Endodermal cell (in vitro differentiated cells): ENCODE data around the gene GALNT12. TPM values are rescaled to one million over a fixed set of nuclear protein-coding genes. Genes with fewer than 3 reads are reported as not detected.

Experiments
- DNase-seq: peaks from one replicate; pipeline ENCODE4 v3.0.0-alpha.2; 2017
- H3K27ac ChIP-seq: 2 replicates; pipeline ENCODE4 v1.5.1; 2013; ENCODE audit warnings: mild to moderate bottlenecking, low read depth, low read length, moderate library complexity
- H3K27me3 ChIP-seq: 2 replicates; pipeline ENCODE4 v1.6.1; 2013; ENCODE audit warnings: mild to moderate bottlenecking, low read length, moderate library complexity; ENCODE audit not compliant: insufficient read depth, control insufficient read depth, poor library complexity, severe bottlenecking
- H3K36me3 ChIP-seq: 2 replicates; pipeline ENCODE4 v1.7.0; 2013; ENCODE audit warnings: mild to moderate bottlenecking, low read length, moderate library complexity; ENCODE audit not compliant: control insufficient read depth, insufficient read depth
- H3K4me1 ChIP-seq: one replicate; pipeline ENCODE4 v1.7.0; 2013; ENCODE audit warnings: low read length; ENCODE audit not compliant: control insufficient read depth, insufficient read depth
- H3K4me3 ChIP-seq: 2 replicates; pipeline ENCODE4 v1.5.1; 2013; ENCODE audit warnings: mild to moderate bottlenecking, low read length, moderate library complexity
- H3K9ac ChIP-seq: 2 replicates; pipeline ENCODE4 v1.6.1; 2013; ENCODE audit warnings: mild to moderate bottlenecking, low read length, moderate library complexity; ENCODE audit not compliant: poor library complexity, severe bottlenecking; ENCODE audit errors: extremely low read depth
- H3K9me3 ChIP-seq: 2 replicates; pipeline ENCODE4 v1.6.1; 2013; ENCODE audit warnings: mild to moderate bottlenecking, low read length, moderate library complexity; ENCODE audit not compliant: control insufficient read depth
- H3K27ac Mint-ChIP-seq: 2 replicates; pipeline ENCODE4 v1.8.0; 2020; ENCODE audit warnings: mixed read lengths
- H3K27me3 Mint-ChIP-seq: 2 replicates; pipeline ENCODE4 v1.8.0; 2021; ENCODE audit warnings: mild to moderate bottlenecking, mixed read lengths; ENCODE audit not compliant: insufficient read depth
- H3K36me3 Mint-ChIP-seq: 2 replicates; pipeline ENCODE4 v1.8.0; 2020; ENCODE audit warnings: low read depth, mixed read lengths
- H3K4me1 Mint-ChIP-seq: 2 replicates; pipeline ENCODE4 v1.8.0; 2020; ENCODE audit warnings: mixed read lengths
- H3K4me3 Mint-ChIP-seq: 2 replicates; pipeline ENCODE4 v1.8.0; 2020; ENCODE audit warnings: mild to moderate bottlenecking, moderate library complexity, mixed read lengths
- H3K9me3 Mint-ChIP-seq: 2 replicates; pipeline ENCODE4 v1.8.0; 2020; ENCODE audit warnings: mild to moderate bottlenecking, mixed read lengths
- CTCF ChIP-seq: fragments of 200-600 bp; sonication (generic); conservative IDR thresholded peaks from 2 replicates; pipeline ENCODE4 v1.5.0; 2021; ENCODE audit warnings: antibody characterized with exemption, mild to moderate bottlenecking
- WGBS, 2 experiments: methylation state at CpG; one replicate each; pipeline versions ENCODE4 v1.1.5 to v1.1.7; 2013; ENCODE audit warnings: missing lambda C conversion rate in 2 of 2, mixed read lengths in 1 of 2; ENCODE audit not compliant: insufficient coverage in 1 of 2, insufficient read length in 1 of 2; 5-methylcytosine and 5-hydroxymethylcytosine counted together
- total RNA-seq, 2 donors: library from RNA; stranded (reverse); fragmentation: NEBNext Ultra II Directional in 1 of 2; extraction: Animal tissue kit (Norgen Biotek cat#: 25700) in 1 of 2; gene quantifications; 2 replicates in 1 of 2; 3 replicates in 1 of 2; pipeline ENCODE4 v1.2.1, GENCODE V29; 2021

The GALNT12 gene
- total RNA-seq, 2 donors from 2014 or later, result 24.0 to 56.3 TPM

GRCh38 chr9:98795970-98796363, 11.5 kb upstream of the GALNT12 start:
- no peaks in the 10 kb centered on the region for H3K36me3 ChIP-seq
- no peak for TF ChIP-seq CTCF
- H3K9me3 ChIP-seq, result peaks cover 11% of the 10 kb centered on the region
- WGBS, 2 experiments, result 0% methylated on average over 12 to 48 of the region's 48 CpGs
- no peak overlapping the region for H3K27ac Mint-ChIP-seq
- peak; percentile 72 for DNase-seq
- peak overlapping the region; percentile 86 for H3K4me3 ChIP-seq
- no peak overlapping the region for H3K27ac ChIP-seq
- peaks cover 18% of the 10 kb centered on the region for H3K4me1 ChIP-seq
- peaks cover 15% of the 10 kb centered on the region for H3K9me3 Mint-ChIP-seq
- peaks cover 24% of the 10 kb centered on the region for H3K27me3 ChIP-seq
- peaks cover 8% of the 10 kb centered on the region for H3K36me3 Mint-ChIP-seq
- peaks cover 53% of the 10 kb centered on the region for H3K27me3 Mint-ChIP-seq
- H3K9ac ChIP-seq, result no peak overlapping the region
- H3K4me1 Mint-ChIP-seq, result peaks cover 36% of the 10 kb centered on the region
- H3K4me3 Mint-ChIP-seq, result peak overlapping the region; percentile 61

GRCh38 chr9:98796364-98797101, 10.9 kb upstream of the GALNT12 start, which contains the start of gene ANKS6:
Gene ANKS6 (minus strand): TSS chr9:98796555. CDS start chr9:98796491, 64 bp downstream.
- no peak within 1 kb of the TSS for H3K27ac ChIP-seq

GRCh38 chr9:98797491-98797890, 10.0 kb upstream of the GALNT12 start:
- Mint-ChIP-seq H3K36me3 (peaks cover 6% of the 10 kb centered on the region), H3K27me3 (peaks cover 53% of the 10 kb centered on the region), H3K27ac (no peak overlapping the region), H3K9me3 (peaks cover 15% of the 10 kb centered on the region), H3K4me3 (peak overlapping the region; percentile 61), H3K4me1 (peaks cover 21% of the 10 kb centered on the region)
- Histone ChIP-seq H3K36me3 (no peaks in the 10 kb centered on the region), H3K27me3 (peaks cover 24% of the 10 kb centered on the region), H3K9me3 (peaks cover 11% of the 10 kb centered on the region), H3K4me3 (no peak overlapping the region), H3K4me1 (peaks cover 5% of the 10 kb centered on the region), H3K9ac (no peak overlapping the region), H3K27ac (no peak overlapping the region)
- TF ChIP-seq CTCF, result no peak
- DNase-seq, result no peak
- WGBS, 2 experiments, result 89 to 97% methylated on average over 3 to 4 of the region's 4 CpGs

More at GRCh38 chr9:98796364-98797101, 10.9 kb upstream of the GALNT12 start, which contains the start of gene ANKS6:
- Mint-ChIP-seq H3K27me3 (peaks cover 53% of the 10 kb centered on the region), H3K9me3 (peaks cover 15% of the 10 kb centered on the region), H3K27ac (peak within 1 kb of the TSS; percentile 26), H3K4me1 (peaks cover 31% of the 10 kb centered on the region), H3K36me3 (peaks cover 6% of the 10 kb centered on the region), H3K4me3 (peak within 1 kb of the TSS; percentile 61)
- Histone ChIP-seq H3K36me3 (no peaks in the 10 kb centered on the region), H3K27me3 (peaks cover 24% of the 10 kb centered on the region), H3K4me3 (peak within 1 kb of the TSS; percentile 86), H3K9ac (no peak within 1 kb of the TSS), H3K4me1 (peaks cover 15% of the 10 kb centered on the region), H3K9me3 (peaks cover 11% of the 10 kb centered on the region)
- 6 to 9% methylated on average over 35 to 86 of the region's 86 CpGs for WGBS, 2 experiments
- peak; percentile 93 for DNase-seq
- TF ChIP-seq CTCF, result peak; percentile 68
